Activated T-helper 1 cell treated with anti-CD3 and anti-CD28 coated beads, Interleukin-2, amount 50 U/mL, for 16 hours (primary cell): ENCODE measurements around the gene ATP1A1.
A peak's percentile ranks its signal among the peaks of the same experiment; 100 is the strongest.

ENCODE experiments used
- DNase-seq, 2 donors: peaks; one replicate each; pipeline ENCODE4 v3.0.0-alpha.2; 2020; ENCODE audit warnings: low read depth in 1 of 2, low spot score in 1 of 2

The ATP1A1 gene

DNA sequence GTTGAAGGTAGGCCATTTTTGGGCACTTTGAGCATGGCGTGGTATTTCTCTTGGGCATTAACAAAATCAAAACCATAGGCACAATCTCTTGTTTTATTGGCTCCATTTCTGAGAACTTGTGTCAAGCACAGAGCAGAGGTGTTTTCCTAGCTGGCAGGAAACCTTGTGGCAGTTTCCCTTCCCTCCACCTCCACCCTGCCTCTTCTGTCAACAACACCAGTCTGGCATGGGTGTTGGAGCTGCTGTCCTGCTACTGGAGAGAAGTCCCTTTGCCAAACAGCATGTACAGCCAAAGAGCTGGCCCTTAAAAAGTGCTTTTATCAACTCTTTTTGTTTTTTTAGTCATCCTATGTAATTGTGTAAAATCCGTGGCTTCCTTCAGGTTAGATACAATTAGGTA, 16.0 kb downstream of the ATP1A1 start:
- no peak for DNase-seq

- no peak for DNase-seq
Measured at GRCh38 chr1:116389686-116390085, 16.6 kb downstream of the ATP1A1 start.

DNA sequence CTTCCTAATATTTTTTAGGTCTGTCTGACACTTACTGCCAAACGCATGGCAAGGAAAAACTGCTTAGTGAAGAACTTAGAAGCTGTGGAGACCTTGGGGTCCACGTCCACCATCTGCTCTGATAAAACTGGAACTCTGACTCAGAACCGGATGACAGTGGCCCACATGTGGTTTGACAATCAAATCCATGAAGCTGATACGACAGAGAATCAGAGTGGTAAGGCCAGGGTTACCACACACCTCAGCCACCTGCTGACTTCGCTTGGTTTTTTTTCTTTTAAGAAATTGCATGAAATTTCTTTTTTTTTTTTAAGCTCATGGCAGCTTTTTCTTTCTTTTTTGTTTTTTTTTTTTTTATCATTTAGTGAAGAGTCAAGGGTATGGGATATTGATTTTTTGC, 17.2 kb downstream of the ATP1A1 start:
- DNase-seq, result peak in 1 of 2 donors; percentile 20

DNA sequence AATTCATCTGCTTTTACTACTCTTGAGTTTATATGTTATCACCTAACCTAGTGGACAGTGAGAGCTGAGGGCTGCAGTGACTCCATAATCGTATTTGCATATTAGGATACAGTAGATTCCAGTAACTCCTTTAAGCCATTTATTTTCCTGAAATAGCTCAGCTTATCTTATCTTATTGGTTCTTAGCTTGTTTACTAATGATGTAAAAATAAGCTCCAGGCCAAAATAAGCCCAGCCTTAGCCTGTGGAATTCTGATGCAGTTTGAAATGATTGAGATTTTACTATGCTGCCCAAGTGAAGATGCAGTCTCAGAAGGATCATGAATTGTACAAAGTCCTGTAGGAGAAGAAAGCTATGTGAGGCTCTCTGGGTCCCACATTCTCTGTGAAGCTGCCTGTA, 18.1 kb downstream of the ATP1A1 start:
- no peak for DNase-seq

GRCh38 chr1:116392717-116393404, 19.8 kb downstream of the ATP1A1 start:
- DNase-seq, result no peak

- DNase-seq, result no peak
Measured at GRCh38 chr1:116393792-116394191, 20.7 kb downstream of the ATP1A1 start.

- DNase-seq, result no peak
Measured at GRCh38 chr1:116394270-116394669, 21.2 kb downstream of the ATP1A1 start.

GRCh38 chr1:116396769-116397168, 23.7 kb downstream of the ATP1A1 start:
- no peak for DNase-seq

- no peak for DNase-seq
Measured at GRCh38 chr1:116397728-116398127, 24.7 kb downstream of the ATP1A1 start.

DNA sequence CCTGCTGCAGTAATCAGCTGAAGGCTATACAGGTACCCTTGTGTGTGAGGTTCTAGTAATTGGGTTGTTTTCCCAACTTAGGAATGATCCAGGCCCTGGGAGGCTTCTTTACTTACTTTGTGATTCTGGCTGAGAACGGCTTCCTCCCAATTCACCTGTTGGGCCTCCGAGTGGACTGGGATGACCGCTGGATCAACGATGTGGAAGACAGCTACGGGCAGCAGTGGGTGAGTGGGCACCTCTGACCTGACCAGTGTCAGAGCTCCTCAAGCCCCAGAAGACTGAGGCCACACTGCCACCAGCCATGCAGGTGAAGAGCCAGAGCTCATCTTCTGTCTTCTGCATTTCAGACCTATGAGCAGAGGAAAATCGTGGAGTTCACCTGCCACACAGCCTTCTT, 27.7 kb downstream of the ATP1A1 start:
- DNase-seq, result no peak

GRCh38 chr1:116401646-116402176, 28.7 kb downstream of the ATP1A1 start:
- no peak for DNase-seq

DNA sequence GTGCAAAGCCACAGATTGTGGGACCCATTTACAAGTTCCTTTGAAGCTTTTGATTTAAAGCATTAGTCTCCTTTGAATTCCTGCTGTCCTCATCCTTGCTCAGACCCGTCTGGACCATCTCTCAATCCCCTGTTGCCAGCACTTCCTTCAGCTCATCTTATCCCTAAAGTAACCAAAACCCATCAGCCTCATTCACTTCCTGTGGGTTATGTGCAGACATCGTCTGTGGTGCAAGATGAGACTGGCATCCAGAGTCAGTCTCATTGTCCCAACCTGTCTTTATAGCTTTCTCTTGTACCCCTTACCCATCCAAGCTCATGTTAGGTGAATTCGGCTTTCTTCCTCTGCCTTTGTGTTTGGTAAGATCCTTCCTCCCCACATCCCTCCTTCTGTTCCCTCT, 29.3 kb downstream of the ATP1A1 start:
- no peak for DNase-seq

- no peak for DNase-seq
Measured at GRCh38 chr1:116403496-116404136, 30.6 kb downstream of the ATP1A1 start.

DNA sequence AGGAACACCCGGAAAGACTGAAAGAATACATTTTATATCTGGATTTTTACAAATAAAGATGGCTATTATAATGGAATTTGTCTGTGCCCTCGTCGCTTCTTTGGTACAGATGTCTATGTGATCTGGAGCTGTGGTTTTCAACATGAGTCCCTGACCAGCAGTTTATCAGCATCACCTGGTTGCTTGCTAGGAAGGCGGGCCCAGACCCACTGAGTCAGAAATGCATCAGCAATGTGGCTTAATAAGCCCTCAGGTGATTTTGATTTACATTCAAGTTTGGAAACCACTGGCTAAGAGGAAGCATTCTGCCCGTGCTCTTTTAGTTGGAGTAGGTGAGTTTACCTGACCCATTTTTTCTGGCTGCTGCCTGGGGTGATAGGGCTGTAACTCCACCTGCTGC, 31.7 kb downstream of the ATP1A1 start:
- no peak for DNase-seq

DNA sequence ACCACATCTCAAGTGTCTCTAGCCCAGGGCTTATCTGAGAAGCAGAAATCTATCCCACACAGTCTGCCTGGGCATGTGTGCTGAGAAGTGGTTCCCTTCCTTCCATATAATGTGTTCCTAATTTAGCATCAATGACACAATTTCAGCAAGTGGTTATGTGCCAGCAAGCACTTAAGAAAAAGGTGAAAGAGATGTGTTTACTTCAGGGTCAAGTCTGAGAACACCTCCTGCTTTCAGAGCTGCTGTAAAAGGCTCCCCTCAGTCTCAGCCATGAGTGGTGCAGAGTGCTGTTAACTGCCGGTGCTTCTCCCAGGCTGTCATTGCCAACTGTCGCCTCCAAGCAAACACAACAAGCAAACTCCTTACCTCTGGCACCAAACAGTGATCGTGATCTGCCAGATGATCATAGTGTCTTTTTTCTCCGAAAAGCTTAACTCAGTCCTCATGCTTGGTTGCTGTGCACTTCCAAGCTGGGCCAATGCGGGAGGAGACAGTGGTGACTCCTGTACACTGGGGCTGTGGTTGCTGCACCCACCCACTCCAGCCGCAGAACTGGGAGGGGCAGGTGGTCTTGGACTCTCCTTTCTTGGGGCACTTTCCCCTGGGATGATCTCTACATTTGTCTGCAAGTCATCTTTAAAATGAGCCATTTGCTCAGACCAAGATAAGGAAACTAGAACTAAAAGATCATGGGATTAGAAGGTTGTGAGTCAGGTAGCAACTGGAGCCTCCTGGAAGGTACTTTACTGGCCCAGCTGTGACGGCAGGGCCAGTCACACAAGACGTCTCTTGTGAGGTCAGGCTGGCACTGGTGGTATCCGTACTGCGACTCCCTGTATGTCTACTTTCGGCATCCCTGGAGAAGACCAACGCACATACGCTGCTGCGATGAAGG, 32.4 kb downstream of the ATP1A1 start:
- DNase-seq, result no peak

DNA sequence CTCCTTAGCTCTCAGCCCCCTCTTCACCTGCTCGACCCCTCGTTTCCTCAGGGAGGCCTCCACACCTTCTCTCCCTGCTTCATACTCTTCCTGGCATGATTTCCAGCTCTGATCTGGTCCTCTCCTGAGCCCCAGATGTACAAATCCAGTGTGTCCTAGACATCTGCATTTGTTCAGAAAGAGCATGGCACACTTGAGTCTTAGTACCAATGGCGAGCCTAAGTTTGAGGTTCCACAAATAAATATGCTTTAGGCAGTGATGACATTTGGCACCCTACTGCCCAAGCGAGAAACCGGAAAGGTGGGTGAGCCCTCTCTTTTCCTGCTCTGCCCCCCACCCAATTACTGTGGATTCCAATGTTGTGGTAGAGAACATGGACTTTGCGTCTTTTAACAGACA, 34.0 kb downstream of the ATP1A1 start:
- no peak for DNase-seq

DNA sequence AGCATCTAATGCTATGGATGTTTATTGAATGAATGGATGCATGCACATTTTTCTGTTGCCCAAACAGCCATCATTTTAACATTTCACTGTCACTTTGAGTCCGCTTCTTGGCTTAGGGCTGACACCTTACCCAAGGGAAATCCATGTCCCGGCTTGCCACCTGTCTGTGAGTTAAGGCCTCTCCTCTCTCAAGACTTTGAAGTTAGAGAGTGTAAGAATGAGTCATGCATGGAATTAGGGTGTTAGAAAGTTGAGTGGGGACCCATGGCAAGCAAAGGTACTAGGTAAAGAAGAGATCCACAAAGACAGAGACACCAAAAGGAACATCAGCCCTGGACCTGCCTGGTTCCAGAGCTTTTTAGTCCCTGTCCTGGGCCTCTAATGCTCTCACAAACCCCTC, 35.1 kb downstream of the ATP1A1 start:
- no peak for DNase-seq

GRCh38 chr1:116408803-116409720, 36.0 kb downstream of the ATP1A1 start:
- no peak for DNase-seq

DNA sequence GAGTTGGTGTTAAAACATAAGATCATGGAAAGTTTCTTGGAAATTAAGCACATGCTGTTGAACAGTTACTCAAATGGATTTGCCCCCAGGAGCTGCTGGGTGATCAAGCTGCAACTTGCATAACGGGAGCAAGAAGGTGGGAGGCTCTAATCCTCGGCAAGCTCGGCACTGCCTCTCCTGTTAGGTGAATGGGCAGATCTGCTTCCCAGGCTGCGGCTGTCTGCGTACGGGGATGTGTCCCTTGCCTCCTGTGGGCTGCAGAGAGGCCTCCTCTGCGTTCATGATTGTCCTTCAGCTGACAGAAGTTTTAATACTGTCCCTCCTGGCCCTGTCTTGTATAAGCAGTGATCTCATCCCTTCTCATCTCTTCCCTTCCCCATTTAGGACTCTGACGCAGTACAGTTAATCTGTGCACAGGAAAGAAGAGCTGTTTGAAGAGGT, 36.7 kb downstream of the ATP1A1 start:
- no peak for DNase-seq

GRCh38 chr1:116411784-116412479, 38.9 kb downstream of the ATP1A1 start:
- no peak for DNase-seq
